Stimulated activated naive CD8-positive, alpha-beta T cell treated with anti-CD3 and anti-CD28 coated beads, Interleukin-15, amount 100 ng/mL, for 72 hours (primary cell): ENCODE results near the gene OPRPN.

ENCODE experiments used
- ATAC-seq: fragments of 150-1000 bp; cut with Tn5 transposase; 2 replicates; pipeline ENCODE4 v1.10.0; 2021; ENCODE audit warnings: mild to moderate bottlenecking, moderate library complexity
- DNase-seq, 2 donors: peaks; one replicate each; pipeline ENCODE4 v3.0.0; 2021 to 2022
- H3K27ac Mint-ChIP-seq, 2 donors: one replicate each; pipeline ENCODE4 v1.8.0; 2022; ENCODE audit warnings: mild to moderate bottlenecking in 2 of 2, mixed read lengths in 2 of 2, moderate library complexity in 2 of 2
- H3K27me3 Mint-ChIP-seq: one replicate; pipeline ENCODE4 v1.8.0; 2022; ENCODE audit warnings: mixed read lengths
- H3K4me1 Mint-ChIP-seq: one replicate; pipeline ENCODE4 v1.8.0; 2022; ENCODE audit warnings: mild to moderate bottlenecking, mixed read lengths
- H3K4me3 Mint-ChIP-seq, 2 donors: one replicate each; pipeline ENCODE4 v1.8.0; 2022; ENCODE audit warnings: mild to moderate bottlenecking in 2 of 2, mixed read lengths in 2 of 2, moderate library complexity in 1 of 2
- H3K9me3 Mint-ChIP-seq, 2 donors: one replicate each; pipeline ENCODE4 v1.8.0; 2022; ENCODE audit warnings: mixed read lengths in 2 of 2

OPRPN gene

GRCh38 chr4:70397580-70397979 lies at the start of gene OPRPN:
OPRPN (plus strand) TSS chr4:70397940; CDS start chr4:70399286, 1,346 bp downstream.
- no peak within 1 kb of the TSS for H3K27ac Mint-ChIP-seq
- H3K27me3 Mint-ChIP-seq, result no peaks in the 10 kb centered on the region
- H3K4me1 Mint-ChIP-seq, result no peaks in the 10 kb centered on the region
- ATAC-seq (no peak), DNase-seq (no peak)
- no peak within 1 kb of the TSS for H3K4me3 Mint-ChIP-seq
- H3K9me3 Mint-ChIP-seq, result no peaks in the 10 kb centered on the region

- no peak for ATAC-seq
- Mint-ChIP-seq H3K4me1 (no peaks in the 10 kb centered on the region), H3K27ac (no peak overlapping the region), H3K9me3 (no peaks in the 10 kb centered on the region), H3K4me3 (no peak overlapping the region), H3K27me3 (no peaks in the 10 kb centered on the region)
- DNase-seq, result no peak
Observed at GRCh38 chr4:70356185-70356584, 41.6 kb upstream of the OPRPN start.

GRCh38 chr4:70359115-70359661 lies 38.6 kb upstream of the OPRPN start:
- H3K27ac Mint-ChIP-seq, result no peak overlapping the region
- H3K27me3 Mint-ChIP-seq, result no peaks in the 10 kb centered on the region
- H3K4me3 Mint-ChIP-seq, result no peak overlapping the region
- H3K9me3 Mint-ChIP-seq, result no peaks in the 10 kb centered on the region
- no peaks in the 10 kb centered on the region for H3K4me1 Mint-ChIP-seq
- no peak for DNase-seq
- ATAC-seq, result no peak

- no peak for DNase-seq
Observed at GRCh38 chr4:70360460-70360859, 37.3 kb upstream of the OPRPN start, which contains the start of gene SMR3A. SMR3A (plus strand) TSS chr4:70360760; CDS start chr4:70362116, 1,356 bp downstream.

GRCh38 chr4:70364002-70364401 lies 33.7 kb upstream of the OPRPN start:
- Mint-ChIP-seq H3K27me3 (no peaks in the 10 kb centered on the region), H3K4me1 (no peaks in the 10 kb centered on the region), H3K27ac (no peak overlapping the region), H3K4me3 (no peak overlapping the region), H3K9me3 (no peaks in the 10 kb centered on the region)
- DNase-seq (no peak), ATAC-seq (no peak)

More at GRCh38 chr4:70360460-70360859, 37.3 kb upstream of the OPRPN start, which contains the start of gene SMR3A:
- Mint-ChIP-seq H3K4me3 (no peak within 1 kb of the TSS), H3K9me3 (no peaks in the 10 kb centered on the region), H3K27ac (no peak within 1 kb of the TSS), H3K27me3 (no peaks in the 10 kb centered on the region), H3K4me1 (no peaks in the 10 kb centered on the region)
- no peak for ATAC-seq

GRCh38 chr4:70365479-70365878 lies 32.3 kb upstream of the OPRPN start:
- Mint-ChIP-seq H3K27me3 (no peaks in the 10 kb centered on the region), H3K4me3 (no peak overlapping the region), H3K9me3 (no peaks in the 10 kb centered on the region), H3K4me1 (no peaks in the 10 kb centered on the region), H3K27ac (no peak overlapping the region)
- DNase-seq, result no peak
- no peak for ATAC-seq

GRCh38 chr4:70367813-70368212 lies 29.9 kb upstream of the OPRPN start:
- Mint-ChIP-seq H3K27ac (no peak overlapping the region), H3K27me3 (no peaks in the 10 kb centered on the region), H3K4me1 (no peaks in the 10 kb centered on the region), H3K9me3 (no peaks in the 10 kb centered on the region), H3K4me3 (no peak overlapping the region)
- ATAC-seq (no peak), DNase-seq (no peak)

- no peaks in the 10 kb centered on the region for H3K27me3 Mint-ChIP-seq
- no peak overlapping the region for H3K27ac Mint-ChIP-seq
- H3K4me1 Mint-ChIP-seq, result no peaks in the 10 kb centered on the region
- no peak for DNase-seq
- peaks cover 0 to 4% of the 10 kb centered on the region in 2 donors for H3K9me3 Mint-ChIP-seq
- ATAC-seq, result no peak
- no peak overlapping the region for H3K4me3 Mint-ChIP-seq
Observed at GRCh38 chr4:70371987-70372386, 25.8 kb upstream of the OPRPN start.

GRCh38 chr4:70372760-70373159 lies 25.0 kb upstream of the OPRPN start:
- peaks cover 0 to 4% of the 10 kb centered on the region in 2 donors for H3K9me3 Mint-ChIP-seq
- DNase-seq (no peak), ATAC-seq (no peak)
- no peak overlapping the region for H3K4me3 Mint-ChIP-seq
- H3K27me3 Mint-ChIP-seq, result no peaks in the 10 kb centered on the region
- H3K4me1 Mint-ChIP-seq, result no peaks in the 10 kb centered on the region
- H3K27ac Mint-ChIP-seq, result no peak overlapping the region

- H3K4me1 Mint-ChIP-seq, result no peaks in the 10 kb centered on the region
- no peak for ATAC-seq
- H3K27me3 Mint-ChIP-seq, result no peaks in the 10 kb centered on the region
- no peak overlapping the region for H3K4me3 Mint-ChIP-seq
- no peaks in the 10 kb centered on the region for H3K9me3 Mint-ChIP-seq
- DNase-seq, result no peak
- H3K27ac Mint-ChIP-seq, result no peak overlapping the region
Observed at GRCh38 chr4:70380578-70380977, 17.2 kb upstream of the OPRPN start.

- no peak for DNase-seq
- H3K4me3 Mint-ChIP-seq, result no peak within 1 kb of the TSS
- H3K27me3 Mint-ChIP-seq, result no peaks in the 10 kb centered on the region
- H3K9me3 Mint-ChIP-seq, result peaks cover 0 to 4% of the 10 kb centered on the region in 2 donors
- H3K4me1 Mint-ChIP-seq, result no peaks in the 10 kb centered on the region
- ATAC-seq, result no peak
- H3K27ac Mint-ChIP-seq, result no peak within 1 kb of the TSS
Observed at GRCh38 chr4:70382691-70383181, 15.0 kb upstream of the OPRPN start, which contains the start of gene SMR3B. SMR3B (plus strand) TSS chr4:70383131; CDS start chr4:70384511, 1,380 bp downstream.

GRCh38 chr4:70392057-70392776 lies 5.5 kb upstream of the OPRPN start:
- DNase-seq, result no peak
- Mint-ChIP-seq H3K27me3 (peaks cover 7% of the 10 kb centered on the region), H3K4me1 (no peaks in the 10 kb centered on the region), H3K27ac (peak overlapping the region in 1 of 2 donors; percentile 75), H3K9me3 (peaks cover 0 to 1% of the 10 kb centered on the region in 2 donors), H3K4me3 (no peak overlapping the region)
- ATAC-seq, result no peak

GRCh38 chr4:70399319-70399718 lies 1.6 kb downstream of the OPRPN start:
- Mint-ChIP-seq H3K27ac (no peak overlapping the region), H3K4me3 (no peak overlapping the region), H3K9me3 (no peaks in the 10 kb centered on the region), H3K4me1 (no peaks in the 10 kb centered on the region), H3K27me3 (no peaks in the 10 kb centered on the region)
- ATAC-seq (no peak), DNase-seq (no peak)

GRCh38 chr4:70402762-70403161 lies 5.0 kb downstream of the OPRPN start:
- H3K4me3 Mint-ChIP-seq, result no peak overlapping the region
- no peaks in the 10 kb centered on the region for H3K9me3 Mint-ChIP-seq
- no peaks in the 10 kb centered on the region for H3K4me1 Mint-ChIP-seq
- no peak overlapping the region for H3K27ac Mint-ChIP-seq
- DNase-seq (no peak), ATAC-seq (no peak)
- H3K27me3 Mint-ChIP-seq, result no peaks in the 10 kb centered on the region

- no peak for DNase-seq
- Mint-ChIP-seq H3K4me1 (no peaks in the 10 kb centered on the region), H3K27me3 (no peaks in the 10 kb centered on the region), H3K9me3 (peaks cover 0 to 7% of the 10 kb centered on the region in 2 donors), H3K27ac (no peak overlapping the region), H3K4me3 (no peak overlapping the region)
- no peak for ATAC-seq
Observed at GRCh38 chr4:70405765-70406164, 8.0 kb downstream of the OPRPN start.

GRCh38 chr4:70425306-70425705 lies 27.6 kb downstream of the OPRPN start:
- H3K27ac Mint-ChIP-seq, result no peak overlapping the region
- H3K27me3 Mint-ChIP-seq, result no peaks in the 10 kb centered on the region
- no peak overlapping the region for H3K4me3 Mint-ChIP-seq
- ATAC-seq (no peak), DNase-seq (no peak)
- no peaks in the 10 kb centered on the region for H3K4me1 Mint-ChIP-seq
- peaks cover 10 to 14% of the 10 kb centered on the region in 2 donors for H3K9me3 Mint-ChIP-seq
